Posterior cingulate gyrus (tissue), 11 donors: Measurements from ENCODE around the gene TMEM150B.

Experiments
- DNase-seq, 10 donors: peaks; one replicate each; pipeline versions ENCODE4 v3.0.0 to v3.0.0-alpha.2; 2020 to 2021; ENCODE audit warnings: mixed read lengths in 3 of 10
- intact Hi-C: fragments of 100-400 bp; cut with DNase I; formaldehyde crosslinking; loops from one replicate; pipeline ENCODE4 v1.15.1; 2023

The TMEM150B gene

GRCh38 chr19:55309448-55309847 lies 15.7 kb downstream of the TMEM150B start:
- no peak for DNase-seq
- intact Hi-C loops, result no loop called here

- intact Hi-C loops, result no loop called here
- DNase-seq, result no peak
Measured at GRCh38 chr19:55308281-55308680, 16.9 kb downstream of the TMEM150B start.

- intact Hi-C loops, result no loop called here
- no peak for DNase-seq
Measured at GRCh38 chr19:55306712-55307111, 18.4 kb downstream of the TMEM150B start.

- intact Hi-C loops, result no loop called here
- no peak for DNase-seq
Measured at GRCh38 chr19:55305983-55306562, 19.1 kb downstream of the TMEM150B start.

GRCh38 chr19:55305491-55305890 lies 19.6 kb downstream of the TMEM150B start:
- no peak for DNase-seq
- intact Hi-C loops, result no loop called here

- DNase-seq, result no peak
- intact Hi-C loops, result loop anchor here (5.0 kb wide), 2 partner anchors 32 to 77 kb away; partner anchors contain the start of genes KMT5C and TMEM238
Measured at GRCh38 chr19:55304980-55305379, 20.2 kb downstream of the TMEM150B start.

GRCh38 chr19:55304279-55304978 lies 20.7 kb downstream of the TMEM150B start:
- no peak for DNase-seq

GRCh38 chr19:55303477-55303876 lies 21.7 kb downstream of the TMEM150B start:
- DNase-seq, result no peak
- intact Hi-C loops, result loop anchor here (5.0 kb wide), 2 partner anchors 34 to 79 kb away; partner anchors contain the start of genes KMT5C and TMEM238

More at GRCh38 chr19:55304279-55304978, 20.7 kb downstream of the TMEM150B start:
- intact Hi-C loops, result loop anchor here (5.0 kb wide), 2 partner anchors 33 to 78 kb away; partner anchors contain the start of genes KMT5C and TMEM238

- DNase-seq, result no peak
- intact Hi-C loops, result loop anchor here (5.0 kb wide), 2 partner anchors 35 to 80 kb away; partner anchors contain the start of genes KMT5C and TMEM238
Measured at GRCh38 chr19:55302318-55302703, 22.8 kb downstream of the TMEM150B start.

GRCh38 chr19:55301459-55302317 lies 23.5 kb downstream of the TMEM150B start:
- peak; percentile 74 to 98 (median 88) for DNase-seq
- intact Hi-C loops, result loop anchor here (5.0 kb wide), 2 partner anchors 36 to 81 kb away; partner anchors contain the start of genes KMT5C and TMEM238

- DNase-seq, result peak in 7 of 10 donors; percentile 30 to 89 (median 64)
- intact Hi-C loops, result loop anchor here (5.0 kb wide), 2 partner anchors 36 to 81 kb away; partner anchors contain the start of genes KMT5C and TMEM238
Measured at GRCh38 chr19:55300886-55301458, 24.2 kb downstream of the TMEM150B start.

GRCh38 chr19:55299991-55300390 lies 25.1 kb downstream of the TMEM150B start:
- no peak for DNase-seq
- intact Hi-C loops, result loop anchor here (5.0 kb wide), 2 partner anchors 37 to 82 kb away; partner anchors contain the start of genes KMT5C and TMEM238

- no peak for DNase-seq
- intact Hi-C loops, result no loop called here
Measured at GRCh38 chr19:55297267-55297666, 27.9 kb downstream of the TMEM150B start.

GRCh38 chr19:55289117-55289796 lies 35.9 kb downstream of the TMEM150B start:
- peak in 2 of 10 donors; percentile 45 to 76 for DNase-seq
- intact Hi-C loops, result no loop called here

- peak; percentile 68 to 99 (median 88) for DNase-seq
- intact Hi-C loops, result no loop called here
Measured at GRCh38 chr19:55287361-55288079, 37.6 kb downstream of the TMEM150B start.

- intact Hi-C loops, result no loop called here
- peak in 8 of 10 donors; percentile 32 to 92 (median 47) for DNase-seq
Measured at GRCh38 chr19:55285229-55285890, 39.8 kb downstream of the TMEM150B start.

- peak in 1 of 10 donors; percentile 67 for DNase-seq
- intact Hi-C loops, result no loop called here
Measured at GRCh38 chr19:55284405-55285058, 40.6 kb downstream of the TMEM150B start.
